ENCODE results near the gene SUSD3.

- TF ChIP-seq POLR2A (IDR thresholded peaks at IDR 0.05): no peak
- TF ChIP-seq CTCF (IDR thresholded peaks at IDR 0.05): no peak
Observed at GRCh38 chr9:93128011-93128714, 69.7 kb downstream of the SUSD3 start.

Measured in breast epithelium (tissue), 3 donors.